ENCODE measurements around the gene MISP. TPM values are rescaled to one million over a fixed set of nuclear protein-coding genes. Genes with fewer than 3 reads are reported as not detected.

The MISP gene
- total and polyA plus RNA-seq, 2 experiments from 2014 or later = 0.27 to 0.28 TPM

GRCh38 chr19:806815-807421, 56.0 kb downstream of the MISP start:
- H3K27ac ChIP-seq (ENCODE audit: low read depth) = peak overlapping the region; percentile 70
- Mint-ChIP-seq H3K4me3 (no peak overlapping the region; the same call in 2 of the 3 replicates), H3K36me3 (ENCODE audit: low read depth) (peaks cover 83% of the 10 kb centered on the region), H3K4me1 (peaks cover 18% of the 10 kb centered on the region), H3K27me3 (ENCODE audit: insufficient read depth, low read depth, poor library complexity) (peaks cover 35% of the 10 kb centered on the region), H3K27ac (no peak overlapping the region), H3K9me3 (no peaks in the 10 kb centered on the region)
- TF ChIP-seq CTCF (conservative IDR thresholded peaks at IDR 0.05; ENCODE audit: low read depth in 2 of 2) = peak in 1 of 2 experiments; percentile 18; a peak in 1 of 4 replicates
- no peak for TF ChIP-seq ETS1 (IDR thresholded peaks at IDR 0.05)
- peaks cover 47% of the 10 kb centered on the region for H3K36me3 ChIP-seq (ENCODE audit: insufficient read depth)
- no peak overlapping the region for H2AFZ ChIP-seq
- no peak overlapping the region for H3K4me3 ChIP-seq
- DNase-seq (ENCODE audit: low spot score) (peak; percentile 25), ATAC-seq (no peak)
- peaks cover 62% of the 10 kb centered on the region for H3K79me2 ChIP-seq (replicated peaks; ENCODE audit: insufficient read depth)
- H3K27me3 ChIP-seq (ENCODE audit: insufficient read depth) = no peaks in the 10 kb centered on the region
- no peak overlapping the region for H3K4me2 ChIP-seq
- peaks cover 59% of the 10 kb centered on the region for H4K20me1 ChIP-seq (replicated peaks; ENCODE audit: insufficient read depth)
- H3F3A ChIP-seq (replicated peaks; ENCODE audit: low read depth) = peaks cover 79% of the 10 kb centered on the region
- H3K9me2 ChIP-seq (ENCODE audit: insufficient read depth) = no peaks in the 10 kb centered on the region
- H3K4me1 ChIP-seq (ENCODE audit: insufficient read depth) = peaks cover 2% of the 10 kb centered on the region; the same call in 1 of the 2 replicates

GRCh38 chr19:807627-808422, 56.9 kb downstream of the MISP start:
- no peak overlapping the region for H3K4me2 ChIP-seq
- no peaks in the 10 kb centered on the region for H3K9me2 ChIP-seq (ENCODE audit: insufficient read depth)
- H3K4me1 ChIP-seq (ENCODE audit: insufficient read depth) = no peaks in the 10 kb centered on the region; the same call in 1 of the 2 replicates
- no peaks in the 10 kb centered on the region for H3K27me3 ChIP-seq (ENCODE audit: insufficient read depth)
- peaks cover 53% of the 10 kb centered on the region for H3K79me2 ChIP-seq (replicated peaks; ENCODE audit: insufficient read depth)
- H3F3A ChIP-seq (replicated peaks; ENCODE audit: low read depth) = peaks cover 78% of the 10 kb centered on the region
- ATAC-seq = no peak
- peaks cover 9% of the 10 kb centered on the region for H3K4me1 Mint-ChIP-seq
- no peak overlapping the region for H3K4me3 ChIP-seq
- peak overlapping the region; percentile 9; the same call in 1 of the 2 replicates for H3K27ac Mint-ChIP-seq
- H3K27ac ChIP-seq (ENCODE audit: low read depth) = peak overlapping the region; percentile 70
- H3K4me3 Mint-ChIP-seq = peak overlapping the region; percentile 9; the same call in 1 of the 3 replicates
- peaks cover 54% of the 10 kb centered on the region for H4K20me1 ChIP-seq (replicated peaks; ENCODE audit: insufficient read depth)
- DNase-seq (ENCODE audit: low spot score) = no peak
- H3K9me3 Mint-ChIP-seq = no peaks in the 10 kb centered on the region
- peaks cover 76% of the 10 kb centered on the region for H3K36me3 Mint-ChIP-seq (ENCODE audit: low read depth)
- H3K27me3 Mint-ChIP-seq (ENCODE audit: insufficient read depth, low read depth, poor library complexity) = peaks cover 37% of the 10 kb centered on the region
- H2AFZ ChIP-seq = no peak overlapping the region
- H3K36me3 ChIP-seq (ENCODE audit: insufficient read depth) = peaks cover 50% of the 10 kb centered on the region
- no peak for TF ChIP-seq POLR2AphosphoS5 (IDR thresholded peaks at IDR 0.05; ENCODE audit: low read depth)
- no peak for TF ChIP-seq ZNF114 (CRISPR knock-in tag; IDR thresholded peaks at IDR 0.05)
- no peak for TF ChIP-seq ETS1 (IDR thresholded peaks at IDR 0.05)
